ENCODE measurements around the gene MRPL20.
"Not testable (repeated sequence)": the region's sequence is repeated elsewhere in the genome, so short reads cannot be mapped to it uniquely, and the experiment has no call there.

The MRPL20 gene

DNA sequence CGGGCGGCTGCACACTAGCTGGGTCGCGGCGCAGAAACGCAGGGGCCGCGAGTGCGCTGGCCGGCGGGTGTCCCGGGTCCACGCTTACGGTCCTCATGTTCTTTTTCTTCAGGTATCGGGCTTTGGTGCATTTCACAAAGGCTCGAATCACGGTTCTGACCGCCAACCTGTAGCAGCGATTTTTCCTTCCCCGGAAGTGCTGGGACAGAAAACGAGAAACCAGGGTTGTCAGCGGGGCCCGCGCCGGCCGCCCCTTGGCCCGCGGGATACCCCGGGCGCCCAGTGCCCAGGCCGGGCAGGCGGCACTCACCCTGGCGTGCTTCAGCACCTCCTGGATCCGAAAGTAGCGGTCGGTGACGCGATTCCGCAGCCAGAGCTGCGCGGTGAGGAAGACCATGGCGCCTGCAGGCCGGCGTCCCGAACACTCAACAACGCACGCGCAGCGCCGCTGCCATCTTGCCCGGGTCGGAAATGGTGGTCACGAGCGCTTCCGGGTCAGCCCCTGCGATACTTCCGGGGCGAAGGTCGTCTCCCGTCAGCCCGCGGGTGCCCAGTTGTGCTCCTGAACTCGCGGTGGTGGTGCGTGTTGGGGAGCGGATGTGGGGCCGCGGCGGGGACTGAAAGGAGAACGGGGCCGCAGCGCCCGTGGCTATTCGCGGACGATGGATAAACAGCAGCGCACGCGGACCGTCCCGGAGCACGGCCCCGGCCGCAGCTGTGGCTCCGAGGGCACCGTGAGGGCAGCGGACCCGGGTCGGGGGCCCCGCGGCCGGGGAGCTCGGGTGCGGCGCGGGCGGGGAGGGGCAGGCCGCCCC lies at the start of gene MRPL20:
Gene MRPL20, minus strand, starts transcription at position 473 of the 815 bp plus-strand sequence. Its CDS starts 76 bp downstream, at position 397.
- no peak for FAIRE-seq

GRCh38 chr1:1456683-1457255 lies 49.7 kb upstream of the MRPL20 start:
- not testable (repeated sequence) for FAIRE-seq

GRCh38 chr1:1455934-1456333 lies 48.8 kb upstream of the MRPL20 start:
- not testable (repeated sequence) for FAIRE-seq

DNA sequence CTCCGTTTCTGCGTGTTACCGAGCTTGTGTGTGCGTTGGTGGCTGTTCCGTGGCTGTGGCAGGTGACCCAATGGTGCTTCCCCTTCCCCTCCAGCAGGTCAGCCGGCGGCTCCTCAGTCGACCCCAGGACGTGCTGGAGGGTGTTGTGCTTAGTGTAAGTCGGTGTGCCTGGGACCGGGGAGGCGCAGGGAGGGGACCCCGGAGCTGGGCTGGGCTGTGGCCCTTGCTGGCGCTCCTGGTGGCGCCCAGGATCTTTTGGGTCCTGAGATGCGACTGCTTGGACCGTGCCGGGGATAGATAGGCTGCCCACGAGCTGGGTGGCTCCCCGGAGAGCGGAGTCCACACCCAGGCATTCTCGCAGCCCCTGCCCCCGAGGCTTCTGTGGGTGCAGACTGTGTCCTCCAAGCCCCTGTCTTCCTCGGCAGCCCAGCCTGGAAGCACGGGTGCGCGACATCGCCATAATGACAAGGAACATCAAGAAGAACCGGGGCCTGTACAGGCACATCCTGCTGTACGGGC lies 48.3 kb upstream of the MRPL20 start:
- FAIRE-seq = no peak

DNA sequence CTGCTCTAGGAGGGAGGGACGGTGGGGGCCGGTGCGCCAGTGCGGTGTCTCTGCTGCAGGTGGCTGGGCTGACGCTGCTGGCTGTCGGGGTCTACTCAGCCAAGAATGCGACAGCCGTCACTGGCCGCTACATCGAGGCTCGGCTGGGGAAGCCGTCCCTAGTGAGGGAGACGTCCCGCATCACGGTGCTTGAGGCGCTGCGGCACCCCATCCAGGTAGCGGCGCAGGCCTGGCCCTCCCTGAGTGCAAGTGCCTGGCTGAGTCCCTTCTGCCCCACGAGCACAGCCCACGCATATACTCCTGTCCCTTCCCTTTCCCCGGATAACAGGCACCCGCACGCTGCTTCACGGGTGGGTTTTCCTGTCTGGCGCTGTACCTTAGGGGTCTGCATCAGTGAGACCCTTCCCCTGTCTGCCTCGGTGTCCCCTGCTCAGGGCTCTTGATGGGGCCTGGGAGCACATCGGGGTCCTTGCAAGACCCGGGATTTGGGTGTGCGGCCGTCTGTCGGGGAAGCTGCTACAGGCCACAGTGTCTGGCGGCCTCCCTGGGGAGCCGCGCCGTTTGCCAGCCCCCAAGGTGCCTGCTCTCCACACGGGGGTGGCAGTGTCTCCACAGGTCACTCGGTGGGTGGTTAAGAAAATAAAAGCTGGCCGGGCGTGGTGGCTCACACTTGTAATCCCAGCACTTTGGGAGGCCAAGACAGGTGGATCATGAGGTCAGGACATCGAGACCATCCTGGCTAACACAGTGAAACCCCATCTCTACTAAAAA lies 47.4 kb upstream of the MRPL20 start:
- not testable (repeated sequence) for FAIRE-seq

DNA sequence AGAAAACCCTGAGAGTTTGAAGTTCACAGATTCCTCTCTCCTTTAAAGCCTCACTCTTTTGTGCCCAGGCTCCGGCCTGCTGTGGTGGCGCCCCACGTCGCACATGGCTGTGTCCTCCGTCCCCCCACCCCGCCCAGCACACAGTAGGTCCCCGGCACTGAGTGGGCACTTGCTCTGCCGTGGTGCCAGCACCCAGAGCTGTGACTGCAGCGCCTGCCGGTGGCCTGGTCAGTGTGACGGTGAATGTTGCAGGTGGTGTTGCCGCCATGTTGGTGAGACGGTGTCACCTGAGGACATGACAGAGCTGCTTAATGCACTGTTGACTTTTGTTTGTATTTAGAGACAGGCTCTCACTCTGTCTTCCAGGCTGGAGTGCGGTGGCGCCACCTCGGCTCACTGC lies 45.8 kb upstream of the MRPL20 start:
- no peak for FAIRE-seq

DNA sequence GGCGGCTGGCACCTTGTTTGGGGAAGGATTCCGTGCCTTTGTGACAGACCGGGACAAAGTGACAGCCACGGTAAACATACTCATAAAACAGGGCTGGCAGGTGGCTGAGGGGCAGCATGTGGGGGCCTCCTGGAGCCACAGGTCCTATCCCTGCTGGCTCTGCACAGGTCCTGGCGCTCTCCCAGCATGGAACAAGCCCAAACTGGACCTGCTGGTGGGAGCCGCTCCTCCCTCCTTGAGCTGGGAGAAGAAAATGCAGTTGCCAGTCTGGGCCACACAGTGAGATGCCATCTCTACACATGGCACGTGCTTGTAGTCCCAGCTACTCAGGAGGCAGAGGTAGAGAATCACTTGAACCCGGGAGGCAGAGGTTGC lies 45.3 kb upstream of the MRPL20 start:
- not testable (repeated sequence) for FAIRE-seq

DNA sequence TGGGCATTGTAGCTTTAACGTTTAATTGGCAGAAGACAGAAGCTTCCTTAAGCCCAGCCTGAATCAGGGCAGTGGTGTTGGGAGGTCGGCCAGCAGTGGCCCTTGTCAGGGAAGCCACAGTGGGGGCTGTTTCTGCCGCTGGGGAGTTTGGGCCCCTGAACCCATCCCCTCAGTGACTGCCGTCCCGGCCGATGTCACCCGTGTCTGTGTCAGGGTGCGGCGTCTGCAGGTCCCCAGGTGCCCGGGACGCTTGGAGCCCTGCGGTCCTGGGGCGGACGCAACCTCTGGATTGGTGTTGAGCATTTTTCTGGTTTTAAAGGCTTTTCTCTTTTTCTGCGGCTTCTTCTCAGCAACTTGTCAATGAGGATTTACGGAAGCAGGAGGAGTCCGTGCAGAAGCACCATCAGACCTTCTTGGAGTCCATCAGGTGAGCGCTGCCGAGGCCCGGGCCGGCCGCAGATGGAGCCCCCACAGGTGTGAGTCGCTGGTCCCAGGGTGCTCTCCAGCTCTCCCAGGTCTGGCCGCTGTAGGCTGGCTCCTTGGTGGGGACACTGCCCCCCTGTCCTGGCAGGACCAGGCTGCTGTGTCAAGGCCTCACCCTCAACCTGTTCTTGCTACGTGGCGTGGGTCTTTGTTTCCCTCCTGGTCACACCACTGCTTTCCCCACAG lies 44.7 kb upstream of the MRPL20 start:
- no peak for FAIRE-seq

DNA sequence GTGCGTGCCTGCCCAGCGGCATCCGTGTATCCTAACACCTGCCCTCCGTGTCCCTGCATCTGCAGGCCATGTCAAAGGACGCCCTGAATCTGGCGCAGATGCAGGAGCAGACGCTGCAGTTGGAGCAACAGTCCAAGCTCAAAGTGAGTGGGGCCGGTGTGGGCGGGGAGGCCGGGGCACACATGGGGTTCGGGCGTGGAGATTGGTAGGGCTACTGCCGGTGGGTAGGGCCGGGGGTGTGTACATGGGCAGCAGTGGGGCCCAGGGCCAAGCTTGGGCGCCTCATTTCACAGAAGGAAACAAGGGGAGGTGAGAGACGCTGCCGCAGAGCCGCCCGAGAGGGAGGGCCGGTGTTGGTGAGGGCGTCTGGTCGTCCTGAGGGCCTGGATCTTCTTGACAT lies 43.5 kb upstream of the MRPL20 start:
- FAIRE-seq = not testable (repeated sequence)

DNA sequence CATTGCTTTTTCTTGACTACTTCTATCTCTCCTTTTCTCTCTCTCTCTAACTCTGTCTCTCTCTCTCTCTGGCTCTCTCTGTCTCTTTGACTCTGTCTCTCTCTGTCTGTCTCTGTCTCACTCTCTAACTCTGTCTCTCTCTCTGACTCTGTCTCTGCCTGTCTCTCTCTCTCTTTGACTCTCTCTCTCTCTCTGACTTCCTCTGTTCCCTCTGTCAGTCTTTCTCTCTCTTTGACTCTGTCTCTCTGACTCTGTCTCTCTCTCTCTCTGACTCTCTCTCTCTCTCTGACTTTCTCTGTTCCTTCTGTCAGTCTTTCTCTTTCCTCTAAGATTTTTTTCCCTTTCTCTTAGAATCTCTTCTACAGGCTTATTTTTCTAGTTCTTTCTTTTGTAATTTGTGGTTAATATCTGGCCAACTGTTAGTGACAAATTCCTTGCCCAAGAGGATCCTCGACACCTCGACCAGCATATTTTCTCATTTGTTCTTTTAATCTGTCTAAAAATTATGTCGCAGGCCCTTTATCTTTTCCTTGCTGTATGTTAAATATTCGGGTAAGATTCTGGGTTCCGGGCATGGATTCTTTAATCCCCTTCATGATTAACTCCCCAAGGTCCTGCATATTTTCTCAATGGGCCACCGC lies 42.1 kb upstream of the MRPL20 start, which contains the start of gene ATAD3C:
Gene ATAD3C, plus strand, starts transcription at position 591 of the 641 bp plus-strand sequence. CDS start 995 bp downstream, outside the sequence.
- no peak for FAIRE-seq

DNA sequence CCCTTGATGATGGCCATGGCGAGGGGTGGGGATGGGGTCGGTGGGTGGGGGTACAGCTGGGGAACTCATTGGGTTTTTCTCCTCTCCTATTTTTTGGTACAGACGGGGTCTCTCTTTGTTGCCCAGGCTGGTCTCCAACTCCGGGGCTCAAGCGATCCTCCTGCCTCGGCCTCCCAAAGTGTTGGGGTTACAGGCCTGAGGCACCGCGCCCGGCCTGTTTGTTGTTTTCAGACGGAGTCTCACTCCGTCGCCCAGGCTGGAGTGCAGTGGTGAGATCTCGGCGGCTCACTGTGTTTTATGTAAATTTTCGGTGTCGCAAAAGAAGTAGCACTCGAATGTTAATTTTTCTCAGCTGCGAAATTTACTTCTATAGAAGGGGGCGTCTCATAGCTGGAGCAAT lies 39.5 kb upstream of the MRPL20 start:
- FAIRE-seq = not testable (repeated sequence)

DNA sequence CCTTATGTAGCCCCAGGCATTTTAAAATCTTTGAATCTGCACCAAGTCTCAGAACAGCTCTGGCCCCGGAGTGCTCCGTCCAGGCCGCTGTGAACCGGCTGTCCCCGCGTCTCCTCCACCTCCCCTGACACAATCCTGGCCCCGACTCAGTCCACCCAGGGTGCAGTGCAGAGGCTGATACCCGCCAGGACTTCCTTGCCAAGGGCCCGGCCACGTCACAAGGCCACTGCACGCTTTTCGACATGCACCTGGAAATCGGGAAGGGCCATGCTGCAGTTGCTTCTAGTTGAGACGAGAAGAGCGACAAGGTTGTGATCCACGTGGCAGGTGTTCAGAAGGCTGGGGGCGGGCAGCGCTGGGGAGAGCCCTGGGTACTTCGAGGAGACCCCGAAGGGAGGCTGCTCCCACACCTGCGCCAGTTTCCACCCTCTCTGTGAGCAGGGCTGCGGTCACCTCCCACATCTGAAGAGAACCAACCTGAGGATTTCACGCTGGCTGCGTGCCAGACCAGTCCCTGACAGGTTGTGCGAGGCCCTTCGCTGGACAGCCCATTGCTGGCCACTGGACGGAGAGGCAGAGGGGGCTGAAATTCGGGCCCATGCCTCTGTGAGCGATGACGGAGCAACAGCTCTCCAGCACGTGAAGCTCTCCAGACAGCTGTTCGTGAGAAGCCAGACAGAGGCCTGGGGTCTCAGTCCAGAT lies 35.1 kb upstream of the MRPL20 start:
- FAIRE-seq = no peak

DNA sequence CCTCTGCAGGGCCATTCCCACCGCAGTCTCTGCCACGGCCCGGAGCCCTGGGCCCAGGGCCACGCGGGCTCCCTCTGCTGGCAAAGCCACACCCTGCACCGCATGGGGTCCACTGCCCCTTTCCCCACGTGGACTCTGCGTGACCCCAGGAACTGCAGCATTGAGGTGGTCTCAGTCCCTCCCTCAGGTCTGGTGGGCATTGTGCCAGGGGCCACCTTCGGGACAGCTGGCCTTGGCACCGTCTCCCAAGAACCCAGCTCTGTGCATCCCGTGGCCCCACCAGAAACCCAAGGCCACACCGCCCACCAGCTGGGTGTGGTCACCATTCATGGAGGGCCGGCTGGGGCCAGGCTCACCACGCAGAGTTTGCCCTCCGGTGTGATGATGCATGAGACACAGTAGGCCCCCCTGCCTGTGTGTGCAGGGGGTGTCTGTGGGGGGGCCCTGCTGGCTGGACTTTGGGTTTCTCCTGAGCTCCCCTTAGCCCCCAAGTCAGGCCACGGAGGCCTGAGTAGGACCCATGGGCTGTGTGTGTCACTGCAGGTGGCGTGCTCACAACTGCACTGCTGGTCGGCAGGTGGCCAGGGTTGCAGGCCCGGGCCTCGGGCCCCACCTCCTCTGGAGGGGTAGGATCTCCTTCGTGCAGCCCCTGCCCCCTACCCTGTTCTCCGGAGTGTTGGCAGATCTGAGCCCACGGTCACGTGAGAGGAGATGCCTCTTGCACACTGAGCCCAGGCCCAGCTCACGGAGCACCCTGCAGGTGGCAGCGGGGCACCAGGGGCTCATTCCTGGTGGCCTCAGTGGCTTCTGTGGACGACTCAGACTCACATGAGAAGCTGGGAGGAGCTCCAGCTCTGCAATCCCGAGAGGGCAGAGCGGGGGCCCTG lies 34.2 kb upstream of the MRPL20 start:
- no peak for FAIRE-seq

GRCh38 chr1:1440262-1441001 lies 33.3 kb upstream of the MRPL20 start:
- FAIRE-seq = no peak

DNA sequence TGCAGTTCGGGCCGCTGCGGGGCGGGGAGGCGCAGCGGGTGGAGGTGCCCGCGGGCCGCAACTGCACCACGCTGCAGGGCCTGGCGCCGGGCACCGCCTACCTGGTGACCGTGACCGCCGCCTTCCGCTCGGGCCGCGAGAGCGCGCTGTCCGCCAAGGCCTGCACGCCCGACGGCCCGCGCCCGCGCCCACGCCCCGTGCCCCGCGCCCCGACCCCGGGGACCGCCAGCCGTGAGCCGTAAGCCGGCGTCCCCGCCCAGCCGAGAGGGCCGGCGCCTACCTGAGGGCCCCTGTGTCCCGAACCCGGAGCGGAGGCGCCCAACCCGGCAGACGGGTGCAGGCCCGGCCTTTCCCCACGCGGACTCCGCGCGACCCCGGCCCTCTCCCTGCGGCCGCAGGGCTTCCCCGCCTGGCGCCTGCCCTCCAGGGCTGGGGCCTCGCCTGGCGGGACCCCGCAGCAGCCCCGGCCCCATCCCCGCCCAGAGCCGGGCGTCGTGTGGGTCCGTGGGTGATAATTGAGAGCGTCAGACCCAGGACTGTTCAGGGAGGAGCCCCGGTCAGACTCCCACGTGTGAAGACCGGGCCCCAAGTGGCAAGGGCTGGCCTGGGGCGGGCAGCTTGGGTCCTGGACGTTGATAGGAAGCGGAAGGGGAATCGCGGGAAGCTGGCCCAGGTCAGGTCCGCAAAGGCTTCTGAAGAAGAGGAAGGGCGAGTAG lies 32.6 kb upstream of the MRPL20 start:
- FAIRE-seq = no peak

DNA sequence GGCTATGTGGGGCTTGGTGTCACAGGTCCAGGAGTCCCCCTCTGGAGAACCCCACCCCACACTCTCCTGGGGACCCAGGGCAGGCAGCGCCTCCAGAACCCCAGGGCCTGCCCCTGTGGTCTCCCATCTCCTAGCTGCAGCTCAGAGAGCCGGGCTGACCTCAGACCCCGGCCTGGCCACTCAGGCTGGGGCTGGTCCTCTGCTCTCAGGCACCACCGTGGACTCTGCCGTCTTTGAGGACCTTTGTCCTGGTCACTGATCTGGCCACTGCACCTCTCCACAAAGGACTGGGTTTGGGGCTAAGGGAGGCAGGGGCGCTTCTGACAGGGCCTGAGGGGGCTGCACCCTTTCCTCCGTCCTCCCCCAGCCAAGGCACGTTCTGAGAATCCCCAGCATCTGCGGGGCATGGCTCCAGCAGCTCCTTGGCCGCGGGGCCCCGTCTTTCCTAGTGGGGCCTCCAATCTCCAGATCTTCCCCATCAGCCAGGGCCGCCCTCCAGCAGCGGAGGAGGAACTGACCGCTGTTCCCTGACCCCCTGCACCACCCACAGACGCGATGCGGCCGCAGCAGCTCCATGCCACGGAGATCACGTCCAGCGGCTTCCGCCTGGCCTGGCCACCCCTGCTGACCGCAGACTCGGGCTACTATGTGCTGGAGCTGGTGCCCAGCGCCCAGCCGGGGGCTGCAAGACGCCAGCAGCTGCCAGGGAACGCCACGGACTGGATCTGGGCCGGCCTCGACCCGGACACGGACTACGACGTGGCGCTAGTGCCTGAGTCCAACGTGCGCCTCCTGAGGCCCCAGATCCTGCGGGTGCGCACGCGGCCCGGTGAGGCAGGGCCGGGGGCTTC lies 31.7 kb upstream of the MRPL20 start:
- FAIRE-seq = no peak

DNA sequence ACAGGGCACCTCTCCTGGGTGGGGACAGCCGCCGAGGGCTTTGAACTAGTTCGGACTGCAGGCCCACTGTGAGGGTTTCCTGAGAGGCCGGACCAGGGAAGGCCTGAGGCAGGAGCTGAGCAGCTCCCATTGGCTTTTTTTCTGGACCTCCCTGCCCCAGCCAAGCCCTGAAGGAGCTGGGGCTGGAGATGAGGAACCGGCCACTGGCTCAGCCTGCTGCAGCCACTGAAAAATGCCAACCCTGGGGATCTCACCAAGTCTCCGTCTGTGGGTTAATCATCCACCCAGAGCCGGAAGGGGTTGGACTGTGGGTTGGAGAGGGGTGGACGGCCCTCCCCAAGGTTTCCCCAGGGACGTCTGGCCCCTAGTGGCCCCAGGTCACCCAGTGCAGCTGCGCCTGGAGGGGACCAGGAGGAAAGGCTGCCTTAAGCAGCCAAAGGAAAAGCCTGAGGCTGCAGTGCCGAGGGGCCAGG lies 30.8 kb upstream of the MRPL20 start:
- no peak for FAIRE-seq

Measured in TTC549 (cell line).